Measurements from ENCODE around the gene ISOC2. TPM values are rescaled to one million over a fixed set of nuclear protein-coding genes. Genes with fewer than 3 reads are reported as not detected.

The ISOC2 gene
- total and polyA plus RNA-seq, 9 of the 15 experiments (the other 6 are each of a cell fraction or from before 2014, with no cell fraction given) = 1.2 to 229 (median 58.3) TPM

DNA sequence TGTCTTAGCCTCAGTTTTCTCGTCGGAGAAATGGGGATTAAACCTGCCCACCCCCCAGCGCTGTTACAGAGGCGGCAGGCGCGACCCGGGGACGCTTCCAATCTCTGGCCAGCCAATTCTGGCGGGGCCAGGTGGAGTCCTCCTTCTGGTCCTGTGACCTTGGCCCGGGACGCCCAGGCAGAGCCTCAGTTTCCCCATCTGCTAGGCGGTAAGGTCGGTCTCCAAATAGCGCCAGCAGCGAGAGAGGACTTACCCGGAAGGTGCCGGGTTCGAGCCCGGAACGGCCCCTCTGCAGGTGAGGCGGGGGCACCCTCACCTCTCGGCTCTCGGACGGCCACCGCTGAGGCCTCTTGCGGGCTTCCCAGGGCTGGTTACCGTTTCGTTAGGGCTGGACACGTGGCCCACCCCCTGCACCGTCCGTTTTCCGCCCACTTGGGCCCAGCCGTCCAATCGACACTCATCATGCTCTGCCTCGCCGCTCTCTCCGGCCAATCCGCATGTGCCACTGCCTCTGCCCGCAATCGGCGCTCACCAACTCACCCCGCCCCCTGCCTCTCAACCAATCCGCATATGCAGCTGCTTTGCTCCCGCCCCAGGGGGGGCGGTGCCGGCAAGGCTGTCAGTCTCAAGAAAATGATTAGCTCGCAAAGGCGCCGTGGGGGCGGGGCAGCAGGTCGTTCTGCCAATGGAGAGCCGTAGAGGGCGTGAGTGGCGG is at the start of gene ISOC2 (continued):
- TF ChIP-seq ASH1L (IDR thresholded peaks at IDR 0.05; ENCODE audit: borderline replicate concordance, low read depth, partially characterized antibody) = peak; percentile 97
- no peak for TF ChIP-seq SLC30A9 (CRISPR knock-in tag; IDR thresholded peaks at IDR 0.05)
- peak; percentile 72; the same call in 1 of the 2 replicates for TF ChIP-seq CBFB (CRISPR knock-in tag; IDR thresholded peaks at IDR 0.05)
- no peak for TF ChIP-seq SMAD1 (IDR thresholded peaks at IDR 0.05; ENCODE audit: low read depth, low read length, partially characterized antibody)
- TF ChIP-seq SMARCA5 (IDR thresholded peaks at IDR 0.05) = peak; percentile 99
- TF ChIP-seq ZNF277 (CRISPR knock-in tag; IDR thresholded peaks at IDR 0.05; ENCODE audit: borderline replicate concordance) = no peak
- no peak for TF ChIP-seq ZNF354B (CRISPR knock-in tag; IDR thresholded peaks at IDR 0.05)
- TF ChIP-seq MBD2 (IDR thresholded peaks at IDR 0.05; ENCODE audit: borderline replicate concordance, low read depth) = peak; percentile 98
- peak; percentile 91; the same call in 1 of the 2 replicates for TF ChIP-seq RBM14 (IDR thresholded peaks at IDR 0.05; ENCODE audit: borderline replicate concordance, insufficient read depth, low read depth, low read length)
- 0 out of 2 replicates have a peak, but pooled peaks have one; percentile 41 for TF ChIP-seq MEF2D (tag; conservative IDR thresholded peaks at IDR 0.05; ENCODE audit: low read depth)
- no peak for TF ChIP-seq TCF7L2 (IDR thresholded peaks at IDR 0.05; ENCODE audit: low read depth, low read length)
- no peak for TF ChIP-seq LARP7 (IDR thresholded peaks at IDR 0.05)
- TF ChIP-seq, protein P1, sequence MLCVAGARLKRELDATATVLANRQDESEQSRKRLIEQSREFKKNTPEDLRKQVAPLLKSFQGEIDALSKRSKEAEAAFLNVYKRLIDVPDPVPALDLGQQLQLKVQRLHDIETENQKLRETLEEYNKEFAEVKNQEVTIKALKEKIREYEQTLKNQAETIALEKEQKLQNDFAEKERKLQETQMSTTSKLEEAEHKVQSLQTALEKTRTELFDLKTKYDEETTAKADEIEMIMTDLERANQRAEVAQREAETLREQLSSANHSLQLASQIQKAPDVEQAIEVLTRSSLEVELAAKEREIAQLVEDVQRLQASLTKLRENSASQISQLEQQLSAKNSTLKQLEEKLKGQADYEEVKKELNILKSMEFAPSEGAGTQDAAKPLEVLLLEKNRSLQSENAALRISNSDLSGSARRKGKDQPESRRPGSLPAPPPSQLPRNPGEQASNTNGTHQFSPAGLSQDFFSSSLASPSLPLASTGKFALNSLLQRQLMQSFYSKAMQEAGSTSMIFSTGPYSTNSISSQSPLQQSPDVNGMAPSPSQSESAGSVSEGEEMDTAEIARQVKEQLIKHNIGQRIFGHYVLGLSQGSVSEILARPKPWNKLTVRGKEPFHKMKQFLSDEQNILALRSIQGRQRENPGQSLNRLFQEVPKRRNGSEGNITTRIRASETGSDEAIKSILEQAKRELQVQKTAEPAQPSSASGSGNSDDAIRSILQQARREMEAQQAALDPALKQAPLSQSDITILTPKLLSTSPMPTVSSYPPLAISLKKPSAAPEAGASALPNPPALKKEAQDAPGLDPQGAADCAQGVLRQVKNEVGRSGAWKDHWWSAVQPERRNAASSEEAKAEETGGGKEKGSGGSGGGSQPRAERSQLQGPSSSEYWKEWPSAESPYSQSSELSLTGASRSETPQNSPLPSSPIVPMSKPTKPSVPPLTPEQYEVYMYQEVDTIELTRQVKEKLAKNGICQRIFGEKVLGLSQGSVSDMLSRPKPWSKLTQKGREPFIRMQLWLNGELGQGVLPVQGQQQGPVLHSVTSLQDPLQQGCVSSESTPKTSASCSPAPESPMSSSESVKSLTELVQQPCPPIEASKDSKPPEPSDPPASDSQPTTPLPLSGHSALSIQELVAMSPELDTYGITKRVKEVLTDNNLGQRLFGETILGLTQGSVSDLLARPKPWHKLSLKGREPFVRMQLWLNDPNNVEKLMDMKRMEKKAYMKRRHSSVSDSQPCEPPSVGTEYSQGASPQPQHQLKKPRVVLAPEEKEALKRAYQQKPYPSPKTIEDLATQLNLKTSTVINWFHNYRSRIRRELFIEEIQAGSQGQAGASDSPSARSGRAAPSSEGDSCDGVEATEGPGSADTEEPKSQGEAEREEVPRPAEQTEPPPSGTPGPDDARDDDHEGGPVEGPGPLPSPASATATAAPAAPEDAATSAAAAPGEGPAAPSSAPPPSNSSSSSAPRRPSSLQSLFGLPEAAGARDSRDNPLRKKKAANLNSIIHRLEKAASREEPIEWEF (CRISPR knock-in tag; IDR thresholded peaks at IDR 0.05) = no peak
- no peak for TF ChIP-seq TFAM (CRISPR knock-in tag; conservative IDR thresholded peaks at IDR 0.05)
- TF ChIP-seq, protein P2, sequence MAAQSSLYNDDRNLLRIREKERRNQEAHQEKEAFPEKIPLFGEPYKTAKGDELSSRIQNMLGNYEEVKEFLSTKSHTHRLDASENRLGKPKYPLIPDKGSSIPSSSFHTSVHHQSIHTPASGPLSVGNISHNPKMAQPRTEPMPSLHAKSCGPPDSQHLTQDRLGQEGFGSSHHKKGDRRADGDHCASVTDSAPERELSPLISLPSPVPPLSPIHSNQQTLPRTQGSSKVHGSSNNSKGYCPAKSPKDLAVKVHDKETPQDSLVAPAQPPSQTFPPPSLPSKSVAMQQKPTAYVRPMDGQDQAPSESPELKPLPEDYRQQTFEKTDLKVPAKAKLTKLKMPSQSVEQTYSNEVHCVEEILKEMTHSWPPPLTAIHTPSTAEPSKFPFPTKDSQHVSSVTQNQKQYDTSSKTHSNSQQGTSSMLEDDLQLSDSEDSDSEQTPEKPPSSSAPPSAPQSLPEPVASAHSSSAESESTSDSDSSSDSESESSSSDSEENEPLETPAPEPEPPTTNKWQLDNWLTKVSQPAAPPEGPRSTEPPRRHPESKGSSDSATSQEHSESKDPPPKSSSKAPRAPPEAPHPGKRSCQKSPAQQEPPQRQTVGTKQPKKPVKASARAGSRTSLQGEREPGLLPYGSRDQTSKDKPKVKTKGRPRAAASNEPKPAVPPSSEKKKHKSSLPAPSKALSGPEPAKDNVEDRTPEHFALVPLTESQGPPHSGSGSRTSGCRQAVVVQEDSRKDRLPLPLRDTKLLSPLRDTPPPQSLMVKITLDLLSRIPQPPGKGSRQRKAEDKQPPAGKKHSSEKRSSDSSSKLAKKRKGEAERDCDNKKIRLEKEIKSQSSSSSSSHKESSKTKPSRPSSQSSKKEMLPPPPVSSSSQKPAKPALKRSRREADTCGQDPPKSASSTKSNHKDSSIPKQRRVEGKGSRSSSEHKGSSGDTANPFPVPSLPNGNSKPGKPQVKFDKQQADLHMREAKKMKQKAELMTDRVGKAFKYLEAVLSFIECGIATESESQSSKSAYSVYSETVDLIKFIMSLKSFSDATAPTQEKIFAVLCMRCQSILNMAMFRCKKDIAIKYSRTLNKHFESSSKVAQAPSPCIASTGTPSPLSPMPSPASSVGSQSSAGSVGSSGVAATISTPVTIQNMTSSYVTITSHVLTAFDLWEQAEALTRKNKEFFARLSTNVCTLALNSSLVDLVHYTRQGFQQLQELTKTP (IDR thresholded peaks at IDR 0.05; ENCODE audit: low read depth in 1 of 2, partially characterized antibody in 2 of 2) = no peak
- TF ChIP-seq, protein P3, sequence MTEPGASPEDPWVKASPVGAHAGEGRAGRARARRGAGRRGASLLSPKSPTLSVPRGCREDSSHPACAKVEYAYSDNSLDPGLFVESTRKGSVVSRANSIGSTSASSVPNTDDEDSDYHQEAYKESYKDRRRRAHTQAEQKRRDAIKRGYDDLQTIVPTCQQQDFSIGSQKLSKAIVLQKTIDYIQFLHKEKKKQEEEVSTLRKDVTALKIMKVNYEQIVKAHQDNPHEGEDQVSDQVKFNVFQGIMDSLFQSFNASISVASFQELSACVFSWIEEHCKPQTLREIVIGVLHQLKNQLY (CRISPR knock-in tag; conservative IDR thresholded peaks at IDR 0.05) = no peak
